Endodermal cell (in vitro differentiated cells): Measurements from ENCODE around the gene CDH13. TPM values are rescaled to one million over a fixed set of nuclear protein-coding genes. Genes with fewer than 3 reads are reported as not detected.

Experiments
- DNase-seq: peaks from one replicate; pipeline ENCODE4 v3.0.0-alpha.2; 2017
- H3K27ac ChIP-seq: 2 replicates; pipeline ENCODE4 v1.5.1; 2013; ENCODE audit warnings: mild to moderate bottlenecking, low read depth, low read length, moderate library complexity
- H3K27me3 ChIP-seq: 2 replicates; pipeline ENCODE4 v1.6.1; 2013; ENCODE audit warnings: mild to moderate bottlenecking, low read length, moderate library complexity; ENCODE audit not compliant: insufficient read depth, control insufficient read depth, poor library complexity, severe bottlenecking
- H3K36me3 ChIP-seq: 2 replicates; pipeline ENCODE4 v1.7.0; 2013; ENCODE audit warnings: mild to moderate bottlenecking, low read length, moderate library complexity; ENCODE audit not compliant: control insufficient read depth, insufficient read depth
- H3K4me1 ChIP-seq: one replicate; pipeline ENCODE4 v1.7.0; 2013; ENCODE audit warnings: low read length; ENCODE audit not compliant: control insufficient read depth, insufficient read depth
- H3K4me3 ChIP-seq: 2 replicates; pipeline ENCODE4 v1.5.1; 2013; ENCODE audit warnings: mild to moderate bottlenecking, low read length, moderate library complexity
- H3K9ac ChIP-seq: 2 replicates; pipeline ENCODE4 v1.6.1; 2013; ENCODE audit warnings: mild to moderate bottlenecking, low read length, moderate library complexity; ENCODE audit not compliant: poor library complexity, severe bottlenecking; ENCODE audit errors: extremely low read depth
- H3K9me3 ChIP-seq: 2 replicates; pipeline ENCODE4 v1.6.1; 2013; ENCODE audit warnings: mild to moderate bottlenecking, low read length, moderate library complexity; ENCODE audit not compliant: control insufficient read depth
- H3K27ac Mint-ChIP-seq: 2 replicates; pipeline ENCODE4 v1.8.0; 2020; ENCODE audit warnings: mixed read lengths
- H3K27me3 Mint-ChIP-seq: 2 replicates; pipeline ENCODE4 v1.8.0; 2021; ENCODE audit warnings: mild to moderate bottlenecking, mixed read lengths; ENCODE audit not compliant: insufficient read depth
- H3K36me3 Mint-ChIP-seq: 2 replicates; pipeline ENCODE4 v1.8.0; 2020; ENCODE audit warnings: low read depth, mixed read lengths
- H3K4me1 Mint-ChIP-seq: 2 replicates; pipeline ENCODE4 v1.8.0; 2020; ENCODE audit warnings: mixed read lengths
- H3K4me3 Mint-ChIP-seq: 2 replicates; pipeline ENCODE4 v1.8.0; 2020; ENCODE audit warnings: mild to moderate bottlenecking, moderate library complexity, mixed read lengths
- H3K9me3 Mint-ChIP-seq: 2 replicates; pipeline ENCODE4 v1.8.0; 2020; ENCODE audit warnings: mild to moderate bottlenecking, mixed read lengths
- CTCF ChIP-seq: fragments of 200-600 bp; sonication (generic); conservative IDR thresholded peaks from 2 replicates; pipeline ENCODE4 v1.5.0; 2021; ENCODE audit warnings: antibody characterized with exemption, mild to moderate bottlenecking
- WGBS, 2 experiments: methylation state at CpG; one replicate each; pipeline versions ENCODE4 v1.1.5 to v1.1.7; 2013; ENCODE audit warnings: missing lambda C conversion rate in 2 of 2, mixed read lengths in 1 of 2; ENCODE audit not compliant: insufficient coverage in 1 of 2, insufficient read length in 1 of 2; 5-methylcytosine and 5-hydroxymethylcytosine counted together
- total RNA-seq, 2 donors: library from RNA; stranded (reverse); fragmentation: NEBNext Ultra II Directional in 1 of 2; extraction: Animal tissue kit (Norgen Biotek cat#: 25700) in 1 of 2; gene quantifications; 2 replicates in 1 of 2; 3 replicates in 1 of 2; pipeline ENCODE4 v1.2.1, GENCODE V29; 2021

The CDH13 gene
- total RNA-seq, 2 donors from 2014 or later: 0.86 to 1.8 TPM

GRCh38 chr16:83351846-83352245 is 725.1 kb downstream of the CDH13 start:
- Histone ChIP-seq H3K27ac (no peak overlapping the region), H3K9me3 (no peaks in the 10 kb centered on the region), H3K36me3 (no peaks in the 10 kb centered on the region), H3K27me3 (no peaks in the 10 kb centered on the region), H3K4me3 (no peak overlapping the region), H3K9ac (no peak overlapping the region), H3K4me1 (no peaks in the 10 kb centered on the region)
- no peaks in the 10 kb centered on the region for H3K36me3 Mint-ChIP-seq
- no peak overlapping the region for H3K4me3 Mint-ChIP-seq
- no peaks in the 10 kb centered on the region for H3K4me1 Mint-ChIP-seq
- WGBS, 2 experiments: 90 to 91% methylated on average over 2 of the region's 2 CpGs
- TF ChIP-seq CTCF: no peak
- H3K9me3 Mint-ChIP-seq: no peaks in the 10 kb centered on the region
- H3K27me3 Mint-ChIP-seq: no peaks in the 10 kb centered on the region
- H3K27ac Mint-ChIP-seq: no peak overlapping the region
- DNase-seq: no peak

DNA sequence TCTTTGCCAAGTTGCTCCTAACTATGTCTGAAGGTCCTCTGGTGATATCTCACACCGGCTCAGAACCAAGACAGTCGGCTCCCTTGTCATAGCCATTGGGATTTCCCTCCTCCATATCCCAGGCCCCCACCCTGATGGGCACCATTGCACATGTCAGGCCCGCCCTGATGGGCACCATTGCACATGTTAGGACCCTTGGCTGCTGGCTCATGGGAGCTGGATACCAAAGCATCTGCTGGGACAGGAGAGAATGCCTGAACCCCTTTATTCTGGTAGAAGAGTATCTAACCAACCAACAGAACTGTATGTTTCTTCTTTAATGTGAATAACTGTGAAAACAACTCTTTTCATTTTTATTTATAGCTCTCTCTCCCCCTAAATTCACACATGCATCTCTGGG is 726.5 kb downstream of the CDH13 start:
- Histone ChIP-seq H3K27ac (no peak overlapping the region), H3K4me1 (no peaks in the 10 kb centered on the region), H3K36me3 (no peaks in the 10 kb centered on the region), H3K9ac (no peak overlapping the region), H3K27me3 (no peaks in the 10 kb centered on the region), H3K9me3 (no peaks in the 10 kb centered on the region), H3K4me3 (no peak overlapping the region)
- H3K9me3 Mint-ChIP-seq: no peaks in the 10 kb centered on the region
- H3K4me1 Mint-ChIP-seq: no peaks in the 10 kb centered on the region
- 86 to 100% methylated on average over 2 to 3 of the region's 3 CpGs for WGBS, 2 experiments
- no peak overlapping the region for H3K4me3 Mint-ChIP-seq
- H3K27me3 Mint-ChIP-seq: no peaks in the 10 kb centered on the region
- H3K27ac Mint-ChIP-seq: no peak overlapping the region
- no peaks in the 10 kb centered on the region for H3K36me3 Mint-ChIP-seq
- no peak for DNase-seq
- no peak for TF ChIP-seq CTCF

DNA sequence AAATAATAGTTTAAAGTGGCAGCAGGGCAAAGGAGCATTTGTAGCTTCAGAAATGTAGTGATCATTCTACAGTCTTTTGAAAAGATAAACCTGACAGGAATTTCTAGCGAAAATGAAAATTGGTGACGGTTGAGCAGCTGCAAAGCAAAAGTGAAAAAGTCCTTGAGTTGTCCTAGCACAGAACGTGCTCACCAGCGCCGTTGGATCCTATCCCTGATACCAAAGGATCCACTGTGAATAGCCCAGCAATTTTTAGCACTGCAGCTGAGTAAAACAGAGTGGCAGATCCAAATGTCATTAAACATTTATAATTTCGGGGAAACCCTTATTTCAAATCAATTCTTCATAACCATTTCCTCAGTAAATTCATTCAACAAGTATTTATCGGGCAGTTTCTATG is 727.2 kb downstream of the CDH13 start:
- Histone ChIP-seq H3K27ac (no peak overlapping the region), H3K9ac (no peak overlapping the region), H3K27me3 (no peaks in the 10 kb centered on the region), H3K36me3 (no peaks in the 10 kb centered on the region), H3K4me3 (no peak overlapping the region), H3K9me3 (no peaks in the 10 kb centered on the region), H3K4me1 (no peaks in the 10 kb centered on the region)
- no peak overlapping the region for H3K4me3 Mint-ChIP-seq
- no peaks in the 10 kb centered on the region for H3K9me3 Mint-ChIP-seq
- no peaks in the 10 kb centered on the region for H3K36me3 Mint-ChIP-seq
- no peak for DNase-seq
- no peaks in the 10 kb centered on the region for H3K4me1 Mint-ChIP-seq
- no peak for TF ChIP-seq CTCF
- no peak overlapping the region for H3K27ac Mint-ChIP-seq
- WGBS, 2 experiments: 76 to 78% methylated on average over 5 to 6 of the region's 7 CpGs
- no peaks in the 10 kb centered on the region for H3K27me3 Mint-ChIP-seq
